K562 (cell line): ENCODE measurements around the gene RCOR2. TPM values are rescaled to one million over a fixed set of nuclear protein-coding genes. Genes with fewer than 3 reads are reported as not detected.
A peak's percentile ranks its signal among the peaks of the same experiment; 100 is the strongest.

ENCODE experiments used
- GTF2A2 ChIP-seq: IDR thresholded peaks from 2 replicates; pipeline ENCODE4 v1.6.1; 2016; ENCODE audit warnings: mild to moderate bottlenecking, missing genetic modification characterization, missing compliant biosample characterization
- ILK ChIP-seq: fragments of 450-650 bp; IDR thresholded peaks from 2 replicates; pipeline ENCODE4 v1.6.1; 2016; ENCODE audit warnings: missing genetic modification characterization, low read depth, mild to moderate bottlenecking, missing compliant biosample characterization, moderate library complexity, borderline replicate concordance
- KLF16 ChIP-seq: IDR thresholded peaks from 2 replicates; pipeline ENCODE4 v1.6.1; 2016; ENCODE audit warnings: antibody characterized with exemption
- MAFG ChIP-seq: fragments of 450-650 bp; conservative IDR thresholded peaks from 2 replicates; pipeline ENCODE4 v1.6.1; 2016; ENCODE audit warnings: missing genetic modification characterization, missing compliant biosample characterization
- NFXL1 ChIP-seq: fragments of 450-650 bp; formaldehyde crosslinking; IDR thresholded peaks from 2 replicates; pipeline ENCODE4 v1.4.0; 2021; ENCODE audit warnings: mild to moderate bottlenecking
- PCBP1 ChIP-seq: fragments of 200-400 bp; formaldehyde crosslinking; IDR thresholded peaks from 2 replicates; pipeline ENCODE4 v1.6.1; 2018; ENCODE audit warnings: mild to moderate bottlenecking, low read depth, low read length; ENCODE audit not compliant: poor library complexity, severe bottlenecking
- RFX7 ChIP-seq: fragments of 250-450 bp; sonication (Bioruptor Pico); IDR thresholded peaks from 2 replicates; pipeline ENCODE4 v1.5.1; 2021; ENCODE audit warnings: mild to moderate bottlenecking
- SMARCE1 ChIP-seq: fragments of 450-650 bp; IDR thresholded peaks from 2 replicates; pipeline ENCODE4 v1.7.1; 2016; ENCODE audit warnings: mild to moderate bottlenecking
- ZBTB7A ChIP-seq: IDR thresholded peaks from 2 replicates; pipeline ENCODE4 v1.6.1; 2011; ENCODE audit warnings: low read depth, mild to moderate bottlenecking, low read length, moderate library complexity, borderline replicate concordance; ENCODE audit not compliant: control insufficient read depth
- ZNF165 ChIP-seq: fragments of 250-450 bp; sonication (Bioruptor Pico); IDR thresholded peaks from 2 replicates; pipeline ENCODE4 v1.4.0; 2020; ENCODE audit warnings: borderline replicate concordance
- ZNF586 ChIP-seq: fragments of 450-650 bp; formaldehyde crosslinking; conservative IDR thresholded peaks from 2 replicates; pipeline ENCODE4 v1.4.0; 2020; ENCODE audit warnings: mild to moderate bottlenecking, moderate library complexity
- ZNF77 ChIP-seq: fragments of 250-450 bp; sonication (Bioruptor Pico); IDR thresholded peaks from 2 replicates; pipeline ENCODE4 v1.5.0; 2020
- polyA plus RNA-seq, 8 experiments: library from polyadenylated mRNA; depleted of rRNA in 4 of 8; stranded (reverse) in 5 of 8; unstranded in 3 of 8; fragments of >200 nt; fragmentation: Nextera tagmentation in 2 of 8; fragmentation: Illumina TruSeq in 1 of 8; extraction: Ambion mirVana in 2 of 8; extraction: Trizol in 1 of 8; gene quantifications; 2 replicates each; pipeline versions ENCODE4 v1.2.1 to v1.2.3, GENCODE V29; 2011 to 2014; ENCODE audit warnings: inconsistent platforms in 1 of 8, missing spikeins in 1 of 8
- total RNA-seq, 7 experiments: library from RNA; depleted of rRNA in 6 of 7; stranded (reverse); fragments of >200 nt in 6 of 7; fragmentation: Illumina TruSeq in 2 of 7; extraction: Trizol in 2 of 7; gene quantifications; 2 replicates each; pipeline versions ENCODE4 v1.2.1 to v1.2.3, GENCODE V29; 2011 to 2021; ENCODE audit warnings: low replicate concordance in 1 of 7
- TF ChIP-seq, protein P1 (sequence below): fragments of 250-450 bp; sonication (Bioruptor Pico); IDR thresholded peaks from 2 replicates; pipeline ENCODE4 v1.6.1; 2021; ENCODE audit warnings: mild to moderate bottlenecking
- TF ChIP-seq, protein P2 (sequence below), 3 experiments: fragments of 200-800 bp in 1 of 3; fragments of 250-450 bp in 1 of 3; fragments of 450-650 bp in 1 of 3; sonication (Bioruptor Pico) in 1 of 3; sonication (Bioruptor generic) in 1 of 3; formaldehyde crosslinking in 1 of 3; IDR thresholded peaks; 2 replicates each; pipeline versions ENCODE4 v1.6.1 to v1.8.0; 2016 to 2022; ENCODE audit warnings: mild to moderate bottlenecking in 2 of 3, missing genetic modification characterization in 2 of 3, missing compliant biosample characterization in 1 of 3, moderate library complexity in 1 of 3
- TF ChIP-seq, protein P3 (sequence below): sonication (generic); formaldehyde crosslinking; IDR thresholded peaks from 2 replicates; pipeline ENCODE4 v1.8.1; 2023; ENCODE audit warnings: mild to moderate bottlenecking, missing genetic modification reagents
- TF ChIP-seq, protein P4 (sequence below): fragments of 250-450 bp; sonication (Bioruptor Pico); IDR thresholded peaks from 2 replicates; pipeline ENCODE4 v1.8.0; 2022; ENCODE audit warnings: moderate library complexity, mild to moderate bottlenecking, inconsistent platforms
- TF ChIP-seq, protein P5 (sequence below): fragments of 450-650 bp; formaldehyde crosslinking; IDR thresholded peaks from 2 replicates; pipeline ENCODE4 v1.4.0; 2022; ENCODE audit warnings: mild to moderate bottlenecking, moderate library complexity
- TF ChIP-seq, protein P6 (sequence below): fragments of 250-450 bp; sonication (Bioruptor Pico); IDR thresholded peaks from 2 replicates; pipeline ENCODE4 v1.9.0; 2021; ENCODE audit warnings: mild to moderate bottlenecking

Gene RCOR2
- total and polyA plus RNA-seq, 9 of the 15 experiments (the other 6 are each of a cell fraction or from before 2014, with no cell fraction given): 0.04 to 6.5 (median 2.5) TPM; not detected in 1

DNA sequence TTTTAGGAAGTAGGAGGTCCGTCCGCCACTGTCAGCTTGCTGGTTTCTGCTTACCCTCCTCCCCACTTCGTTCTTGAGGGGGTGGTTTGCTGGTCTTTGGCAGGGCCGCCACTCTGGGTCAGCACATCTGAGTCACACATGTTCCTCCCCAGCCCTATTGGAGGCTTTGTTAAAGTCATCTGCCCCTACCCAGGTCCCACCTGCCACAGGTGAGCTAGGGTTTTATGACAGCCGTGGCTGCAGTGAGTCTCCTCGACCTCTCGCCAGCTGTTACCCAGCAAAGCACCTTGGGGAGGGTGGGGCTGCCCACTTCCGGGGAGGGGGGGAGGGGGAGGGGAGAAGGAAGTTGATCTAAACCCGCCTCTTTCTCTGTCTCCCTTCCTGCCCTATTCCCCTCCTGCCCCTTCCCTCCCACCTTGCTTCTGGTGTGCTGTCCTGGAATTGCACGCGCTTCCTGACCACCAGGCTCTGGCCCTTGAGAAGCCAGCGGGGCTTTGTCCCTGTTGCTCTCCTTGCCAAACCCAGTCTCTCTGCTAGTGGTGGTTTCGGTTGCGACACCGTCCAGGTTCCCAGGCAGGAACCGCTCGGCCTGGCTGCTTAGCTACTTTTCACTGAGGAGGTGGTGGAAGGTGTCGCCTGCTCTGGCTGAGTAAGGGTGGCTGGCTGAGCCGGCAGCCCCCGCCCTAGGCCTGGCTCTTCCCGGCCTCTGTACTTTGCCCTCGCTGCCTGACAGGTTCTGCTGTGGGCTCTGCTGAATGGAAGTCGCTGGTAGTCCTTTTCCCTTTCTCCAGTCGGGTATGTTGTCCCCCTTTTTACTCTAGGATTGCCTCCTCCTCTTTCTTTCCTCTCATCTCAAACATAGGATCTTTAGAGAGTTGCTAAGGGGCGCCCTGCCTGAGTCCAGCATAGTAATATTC is 28.5 kb downstream of the RCOR2 start (continued):
- TF ChIP-seq ILK (tag) (no peak), KLF16 (no peak), ZNF77 (no peak), MAFG (tag) (no peak), ZNF165 (CRISPR knock-in tag) (no peak), ZBTB7A (peak; percentile 61; the same call in 1 of the 2 replicates), ZNF586 (CRISPR knock-in tag) (no peak), RFX7 (CRISPR knock-in tag) (no peak), GTF2A2 (tag) (no peak), PCBP1 (no peak), NFXL1 (no peak), SMARCE1 (0 out of 2 replicates have a peak, but pooled peaks have one; percentile 44)
- TF ChIP-seq, protein P1, sequence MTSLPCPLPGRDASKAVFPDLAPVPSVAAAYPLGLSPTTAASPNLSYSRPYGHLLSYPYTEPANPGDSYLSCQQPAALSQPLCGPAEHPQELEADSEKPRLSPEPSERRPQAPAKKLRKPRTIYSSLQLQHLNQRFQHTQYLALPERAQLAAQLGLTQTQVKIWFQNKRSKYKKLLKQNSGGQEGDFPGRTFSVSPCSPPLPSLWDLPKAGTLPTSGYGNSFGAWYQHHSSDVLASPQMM (CRISPR knock-in tag): no peak
- TF ChIP-seq, protein P2, sequence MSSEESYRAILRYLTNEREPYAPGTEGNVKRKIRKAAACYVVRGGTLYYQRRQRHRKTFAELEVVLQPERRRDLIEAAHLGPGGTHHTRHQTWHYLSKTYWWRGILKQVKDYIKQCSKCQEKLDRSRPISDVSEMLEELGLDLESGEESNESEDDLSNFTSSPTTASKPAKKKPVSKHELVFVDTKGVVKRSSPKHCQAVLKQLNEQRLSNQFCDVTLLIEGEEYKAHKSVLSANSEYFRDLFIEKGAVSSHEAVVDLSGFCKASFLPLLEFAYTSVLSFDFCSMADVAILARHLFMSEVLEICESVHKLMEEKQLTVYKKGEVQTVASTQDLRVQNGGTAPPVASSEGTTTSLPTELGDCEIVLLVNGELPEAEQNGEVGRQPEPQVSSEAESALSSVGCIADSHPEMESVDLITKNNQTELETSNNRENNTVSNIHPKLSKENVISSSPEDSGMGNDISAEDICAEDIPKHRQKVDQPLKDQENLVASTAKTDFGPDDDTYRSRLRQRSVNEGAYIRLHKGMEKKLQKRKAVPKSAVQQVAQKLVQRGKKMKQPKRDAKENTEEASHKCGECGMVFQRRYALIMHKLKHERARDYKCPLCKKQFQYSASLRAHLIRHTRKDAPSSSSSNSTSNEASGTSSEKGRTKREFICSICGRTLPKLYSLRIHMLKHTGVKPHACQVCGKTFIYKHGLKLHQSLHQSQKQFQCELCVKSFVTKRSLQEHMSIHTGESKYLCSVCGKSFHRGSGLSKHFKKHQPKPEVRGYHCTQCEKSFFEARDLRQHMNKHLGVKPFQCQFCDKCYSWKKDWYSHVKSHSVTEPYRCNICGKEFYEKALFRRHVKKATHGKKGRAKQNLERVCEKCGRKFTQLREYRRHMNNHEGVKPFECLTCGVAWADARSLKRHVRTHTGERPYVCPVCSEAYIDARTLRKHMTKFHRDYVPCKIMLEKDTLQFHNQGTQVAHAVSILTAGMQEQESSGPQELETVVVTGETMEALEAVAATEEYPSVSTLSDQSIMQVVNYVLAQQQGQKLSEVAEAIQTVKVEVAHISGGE (CRISPR knock-in tag; IDR thresholded peaks at IDR 0.05): peak in 1 of 3 experiments; percentile 75; a peak in 2 of 6 replicates
- TF ChIP-seq, protein P3, sequence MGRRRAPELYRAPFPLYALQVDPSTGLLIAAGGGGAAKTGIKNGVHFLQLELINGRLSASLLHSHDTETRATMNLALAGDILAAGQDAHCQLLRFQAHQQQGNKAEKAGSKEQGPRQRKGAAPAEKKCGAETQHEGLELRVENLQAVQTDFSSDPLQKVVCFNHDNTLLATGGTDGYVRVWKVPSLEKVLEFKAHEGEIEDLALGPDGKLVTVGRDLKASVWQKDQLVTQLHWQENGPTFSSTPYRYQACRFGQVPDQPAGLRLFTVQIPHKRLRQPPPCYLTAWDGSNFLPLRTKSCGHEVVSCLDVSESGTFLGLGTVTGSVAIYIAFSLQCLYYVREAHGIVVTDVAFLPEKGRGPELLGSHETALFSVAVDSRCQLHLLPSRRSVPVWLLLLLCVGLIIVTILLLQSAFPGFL: no peak
- TF ChIP-seq, protein P4, sequence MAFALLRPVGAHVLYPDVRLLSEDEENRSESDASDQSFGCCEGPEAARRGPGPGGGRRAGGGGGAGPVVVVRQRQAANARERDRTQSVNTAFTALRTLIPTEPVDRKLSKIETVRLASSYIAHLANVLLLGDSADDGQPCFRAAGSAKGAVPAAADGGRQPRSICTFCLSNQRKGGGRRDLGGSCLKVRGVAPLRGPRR: no peak
- TF ChIP-seq, protein P5, sequence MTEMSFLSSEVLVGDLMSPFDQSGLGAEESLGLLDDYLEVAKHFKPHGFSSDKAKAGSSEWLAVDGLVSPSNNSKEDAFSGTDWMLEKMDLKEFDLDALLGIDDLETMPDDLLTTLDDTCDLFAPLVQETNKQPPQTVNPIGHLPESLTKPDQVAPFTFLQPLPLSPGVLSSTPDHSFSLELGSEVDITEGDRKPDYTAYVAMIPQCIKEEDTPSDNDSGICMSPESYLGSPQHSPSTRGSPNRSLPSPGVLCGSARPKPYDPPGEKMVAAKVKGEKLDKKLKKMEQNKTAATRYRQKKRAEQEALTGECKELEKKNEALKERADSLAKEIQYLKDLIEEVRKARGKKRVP (CRISPR knock-in tag): no peak
- TF ChIP-seq, protein P6, sequence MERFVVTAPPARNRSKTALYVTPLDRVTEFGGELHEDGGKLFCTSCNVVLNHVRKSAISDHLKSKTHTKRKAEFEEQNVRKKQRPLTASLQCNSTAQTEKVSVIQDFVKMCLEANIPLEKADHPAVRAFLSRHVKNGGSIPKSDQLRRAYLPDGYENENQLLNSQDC (CRISPR knock-in tag): no peak
